NCI-H146 (cell line): ENCODE results near the gene ARHGAP6.
"Not testable (repeated sequence)": the region's sequence is repeated elsewhere in the genome, so short reads cannot be mapped to it uniquely, and the experiment has no call there.

ENCODE experiments used
- DNase-seq: peaks from one replicate; lab custom pipeline; 2025; lab: John Stamatoyannopoulos, UW

ARHGAP6 gene

GRCh38 chrX:11242704-11243103 lies 423.0 kb downstream of the ARHGAP6 start:
- DNase-seq: no peak

GRCh38 chrX:11241720-11242119 lies 424.0 kb downstream of the ARHGAP6 start:
- no peak for DNase-seq

- no peak for DNase-seq
Measured at GRCh38 chrX:11239230-11239629, 426.5 kb downstream of the ARHGAP6 start.

GRCh38 chrX:11235377-11235776 lies 430.3 kb downstream of the ARHGAP6 start:
- DNase-seq: not testable (repeated sequence)

DNA sequence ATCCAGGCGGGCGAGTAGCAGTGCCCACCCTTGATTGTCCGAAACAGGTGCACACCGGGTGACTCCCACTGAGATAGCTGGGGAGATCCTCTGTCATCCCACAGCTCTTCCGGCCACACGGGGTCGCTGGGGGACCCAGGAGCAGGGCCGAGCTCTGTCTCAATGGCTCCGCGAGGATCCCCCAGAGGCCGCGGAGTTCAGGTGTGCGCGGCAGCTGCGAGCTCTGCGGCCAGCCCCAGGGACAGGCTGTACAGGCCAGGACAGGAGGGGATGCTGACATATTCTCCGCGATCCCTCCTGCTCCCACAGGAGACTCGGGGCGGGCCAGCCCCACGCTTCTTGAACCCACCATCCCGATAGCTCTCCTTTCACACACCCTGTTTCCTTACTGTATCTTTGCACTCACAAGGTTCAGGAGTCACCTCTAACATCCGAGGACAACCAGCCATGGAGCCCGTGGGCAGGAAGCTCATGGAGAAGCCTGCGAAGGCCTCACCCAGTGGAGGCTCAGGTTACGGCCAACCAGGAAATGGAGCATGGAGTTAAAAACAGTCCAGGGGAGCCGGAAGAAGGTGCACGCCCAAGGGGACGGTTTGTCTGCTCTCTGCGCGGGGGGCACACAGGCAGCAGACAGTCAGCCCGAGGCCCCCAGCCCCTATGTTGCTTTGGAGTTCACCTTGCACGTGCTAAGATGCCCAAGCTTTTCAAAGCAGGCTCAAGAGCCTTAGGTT lies 450.4 kb downstream of the ARHGAP6 start:
- no peak for DNase-seq

DNA sequence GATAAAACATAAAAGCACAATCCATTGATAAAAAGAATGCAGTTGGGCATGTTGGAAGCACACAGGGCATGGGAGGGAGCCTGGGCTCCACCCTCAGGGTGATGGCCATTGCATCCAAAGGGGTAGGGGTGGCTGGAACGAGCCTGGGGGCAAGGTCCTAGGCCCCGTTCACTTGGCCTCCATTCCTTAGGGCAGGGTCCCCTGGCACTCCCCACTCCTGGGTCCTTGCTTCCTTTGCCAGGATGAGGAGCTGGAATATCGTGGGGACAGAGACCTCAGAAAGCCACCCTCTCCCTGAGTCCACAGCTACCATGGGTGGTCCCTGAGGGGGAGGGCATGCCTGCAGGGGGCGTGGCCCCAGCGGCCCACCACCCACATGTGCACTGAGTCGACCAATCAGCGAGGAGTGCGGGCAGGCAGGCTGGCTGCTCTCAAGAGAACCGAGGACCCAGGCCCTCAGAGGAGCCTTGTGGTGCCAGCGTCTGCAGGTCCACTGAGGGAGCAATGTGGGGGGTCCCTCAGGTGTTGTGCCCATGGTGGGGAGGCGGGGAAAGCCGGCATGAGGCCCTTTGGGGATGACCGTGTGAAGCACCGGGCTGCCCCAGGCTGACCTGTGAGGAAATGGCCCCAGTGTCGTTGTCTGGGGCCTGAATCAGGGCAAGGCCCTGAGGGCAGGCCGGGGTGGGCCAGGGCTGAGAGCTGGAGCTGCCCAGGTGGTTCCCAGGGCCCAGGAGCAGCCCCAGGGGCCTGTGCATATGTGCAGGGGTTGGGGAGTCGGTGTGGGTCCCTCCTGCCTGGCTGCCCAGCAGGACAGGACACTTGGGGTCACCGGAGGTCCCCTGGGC lies 451.2 kb downstream of the ARHGAP6 start:
- no peak for DNase-seq

DNA sequence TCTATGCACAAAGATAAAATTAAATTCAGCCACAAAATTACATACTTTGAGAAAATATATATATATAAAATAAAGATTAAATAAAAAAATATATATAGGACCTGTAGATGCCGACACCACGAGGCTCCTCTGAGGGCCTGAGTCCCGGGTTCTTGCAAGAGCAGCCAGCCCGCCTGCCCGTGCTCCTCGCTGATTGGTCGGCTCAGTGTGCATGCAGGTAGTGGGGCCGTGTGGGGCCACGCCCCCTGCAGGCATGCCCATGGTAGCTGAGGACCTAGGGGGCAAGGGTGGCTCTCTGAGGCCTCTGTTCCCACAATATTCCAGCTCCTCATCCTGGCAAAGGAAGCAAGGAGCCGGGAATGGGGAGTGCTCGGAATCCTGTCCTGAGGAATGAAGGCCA lies 453.0 kb downstream of the ARHGAP6 start:
- no peak for DNase-seq

DNA sequence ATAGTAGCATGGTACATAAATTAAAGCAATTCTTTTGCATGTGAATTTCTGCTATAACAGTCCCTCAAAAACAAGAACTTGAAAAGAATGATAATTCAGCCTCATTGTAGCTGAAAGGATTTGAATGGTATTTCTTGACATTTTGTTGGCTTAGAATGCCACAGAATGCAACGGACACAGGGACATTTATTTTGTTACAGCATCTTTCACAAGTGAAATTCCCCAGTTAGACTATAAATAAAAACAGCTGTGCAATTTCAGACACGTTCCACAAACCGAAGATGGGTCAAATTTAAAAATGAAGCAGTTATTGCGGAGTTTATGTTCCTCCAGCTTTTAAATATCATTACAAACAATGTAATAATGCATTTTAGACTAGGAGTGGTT lies 455.3 kb downstream of the ARHGAP6 start:
- DNase-seq: no peak

GRCh38 chrX:11209798-11210414 lies 455.8 kb downstream of the ARHGAP6 start:
- DNase-seq: no peak

GRCh38 chrX:11206716-11207115 lies 459.0 kb downstream of the ARHGAP6 start:
- no peak for DNase-seq

GRCh38 chrX:11205796-11206195 lies 459.9 kb downstream of the ARHGAP6 start:
- no peak for DNase-seq

DNA sequence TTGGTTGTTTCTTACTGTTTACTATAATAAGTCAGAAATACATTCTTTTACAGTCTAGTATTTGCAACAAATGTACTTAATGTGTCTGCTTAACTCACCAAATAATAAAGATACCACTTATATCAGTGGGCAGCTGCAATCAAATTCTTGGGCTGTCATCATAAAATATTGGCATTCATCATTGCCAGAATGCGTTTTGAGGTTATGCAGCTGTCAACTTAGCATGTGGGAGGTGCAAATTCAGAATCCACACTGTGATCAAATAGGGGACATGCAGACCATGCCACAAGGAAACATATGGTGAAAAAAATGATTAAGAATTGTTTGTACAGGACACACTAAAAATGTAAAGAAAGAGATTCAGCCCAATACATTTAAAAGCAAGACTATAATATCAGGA lies 468.0 kb downstream of the ARHGAP6 start:
- no peak for DNase-seq

DNA sequence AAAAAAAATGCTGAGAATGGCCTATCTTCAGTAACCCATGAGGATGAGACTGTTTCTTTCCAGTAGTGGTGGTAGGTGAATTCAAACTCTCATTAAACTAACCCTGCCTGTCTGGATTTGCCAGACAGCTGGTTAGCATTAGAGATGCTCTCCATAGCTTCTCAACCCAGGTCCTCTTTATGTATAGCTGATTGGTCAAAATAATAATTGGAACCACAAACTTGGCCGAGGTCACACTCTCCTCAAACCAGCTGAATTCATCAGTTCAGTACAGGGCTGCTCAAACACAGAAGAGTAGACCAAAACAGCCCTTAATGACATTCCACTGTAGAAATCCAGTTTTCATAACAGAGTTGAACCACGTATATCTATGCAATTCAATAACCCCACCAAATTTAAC lies 469.2 kb downstream of the ARHGAP6 start:
- no peak for DNase-seq

DNA sequence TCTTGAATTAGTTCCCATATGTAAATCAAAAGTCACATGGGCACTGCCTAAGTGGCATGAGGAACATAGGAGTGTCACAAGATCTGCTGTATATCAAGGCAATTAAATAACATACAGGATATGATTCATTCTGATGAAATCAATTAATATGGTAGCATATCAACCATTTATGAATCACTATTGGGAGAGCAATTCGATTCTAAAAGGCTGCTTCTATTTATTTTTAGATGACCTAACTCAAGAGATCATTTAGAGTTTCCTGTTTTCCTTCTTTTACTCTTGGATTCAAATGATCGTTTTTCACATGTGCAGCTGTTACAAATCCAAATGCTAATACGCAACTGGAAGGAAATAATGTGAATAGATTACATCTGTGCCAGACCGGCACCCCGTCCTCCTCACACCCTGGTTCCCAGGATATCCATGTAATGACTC lies 472.7 kb downstream of the ARHGAP6 start:
- DNase-seq: peak; percentile 45

GRCh38 chrX:11190745-11191510 lies 474.8 kb downstream of the ARHGAP6 start:
- DNase-seq: peak; percentile 96

- no peak for DNase-seq
Measured at GRCh38 chrX:11189097-11189496, 476.6 kb downstream of the ARHGAP6 start.

DNA sequence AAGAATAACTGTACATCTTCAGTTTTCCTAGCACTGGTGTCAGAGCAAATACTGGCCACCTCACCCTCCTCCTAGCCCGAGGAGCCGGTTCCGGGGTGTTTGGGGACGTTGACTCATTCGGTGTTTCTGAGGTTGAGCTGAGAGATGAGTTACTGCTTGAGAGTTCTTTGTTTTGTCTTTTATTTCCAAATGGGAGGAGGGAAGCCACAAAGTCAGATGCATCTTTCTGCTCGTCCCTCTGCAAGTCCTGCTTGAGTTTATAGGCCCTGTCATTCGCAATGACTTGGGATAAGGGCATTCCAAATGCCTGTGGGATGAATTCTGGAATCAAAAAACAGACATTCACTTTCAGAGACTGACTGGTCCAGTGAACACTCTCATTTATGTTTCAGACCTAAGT lies 477.1 kb downstream of the ARHGAP6 start:
- no peak for DNase-seq

GRCh38 chrX:11187001-11187400 lies 478.7 kb downstream of the ARHGAP6 start:
- no peak for DNase-seq

DNA sequence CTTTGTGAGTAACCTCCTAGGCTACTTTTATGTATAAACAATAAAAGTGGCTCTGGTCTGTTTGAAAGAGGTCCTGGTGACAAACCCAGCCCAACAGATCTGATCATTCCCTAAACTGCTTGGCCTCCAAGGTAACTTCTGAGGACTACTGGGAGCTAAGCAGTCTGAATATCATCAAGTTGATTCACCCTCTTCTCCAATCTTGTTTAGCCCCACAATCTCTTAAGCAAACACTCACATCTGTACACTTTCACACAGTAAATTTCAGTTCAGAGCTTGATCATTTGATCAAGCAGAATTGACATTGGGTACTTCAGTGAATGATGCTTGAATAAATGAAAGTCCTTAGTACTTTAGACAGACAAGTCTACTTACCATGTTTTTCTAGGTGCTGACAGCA lies 479.9 kb downstream of the ARHGAP6 start:
- no peak for DNase-seq

GRCh38 chrX:11180571-11180970 lies 485.1 kb downstream of the ARHGAP6 start:
- DNase-seq: peak; percentile 59

DNA sequence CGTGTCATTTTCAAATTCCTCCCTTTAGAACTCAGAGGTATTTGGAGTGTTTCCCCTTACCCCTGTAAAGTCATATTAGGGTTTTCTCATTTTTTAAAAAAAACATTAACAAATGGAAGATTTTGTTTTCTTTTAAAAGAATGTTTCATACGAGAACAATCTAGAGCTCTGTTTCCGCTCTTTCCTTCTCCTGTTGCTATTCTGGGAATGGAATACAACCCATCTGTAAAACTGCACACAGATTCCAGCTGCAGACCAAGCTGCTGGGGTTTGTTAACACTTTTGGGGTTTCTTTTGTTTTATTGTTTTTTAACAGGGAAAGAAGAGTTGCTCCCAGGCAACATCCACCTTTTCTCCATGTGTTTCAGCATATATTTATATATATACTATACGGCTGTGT lies 493.3 kb downstream of the ARHGAP6 start:
- DNase-seq: no peak

DNA sequence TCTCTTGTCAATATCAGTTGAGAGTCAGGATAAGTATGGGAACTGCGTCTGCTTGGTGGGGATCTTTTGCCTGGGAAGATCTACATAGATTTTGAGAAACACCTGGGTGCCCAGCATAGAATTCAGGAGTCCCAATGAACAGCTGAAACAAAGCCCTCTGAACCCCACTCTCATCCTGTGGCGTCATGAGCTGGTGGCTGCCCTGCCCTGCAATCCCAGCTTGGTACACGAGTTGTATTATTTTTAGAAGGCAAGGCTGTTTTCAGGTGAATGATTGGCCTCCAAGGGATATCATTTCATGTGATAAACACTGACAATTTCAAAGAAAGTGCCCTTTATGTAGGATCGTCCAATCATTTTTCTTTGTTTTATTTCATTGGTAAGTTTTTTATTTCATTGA lies 493.8 kb downstream of the ARHGAP6 start:
- no peak for DNase-seq
